Keratinocyte (primary cell): ENCODE data around the gene FAM50B.

ENCODE experiments used
- EZH2 ChIP-seq: IDR thresholded peaks from one replicate; pipeline ENCODE4 v1.6.1; 2012; ENCODE audit warnings: inconsistent platforms, mild to moderate bottlenecking, low read length, moderate library complexity
- TF ChIP-seq, protein P1 (sequence below), 3 experiments: IDR thresholded peaks in 1 of 3; conservative IDR thresholded peaks in 1 of 3; optimal IDR thresholded peaks in 1 of 3; 2 replicates in 2 of 3; 3 replicates in 1 of 3; pipeline versions ENCODE3 to v1.5.1; 2011; ENCODE audit warnings: low read length in 3 of 3, mild to moderate bottlenecking in 3 of 3, moderate library complexity in 2 of 3, control low read depth in 1 of 3, inconsistent platforms in 1 of 3; ENCODE audit not compliant: insufficient read depth in 2 of 3; ENCODE audit errors: extremely low read depth in 1 of 3

DNA sequence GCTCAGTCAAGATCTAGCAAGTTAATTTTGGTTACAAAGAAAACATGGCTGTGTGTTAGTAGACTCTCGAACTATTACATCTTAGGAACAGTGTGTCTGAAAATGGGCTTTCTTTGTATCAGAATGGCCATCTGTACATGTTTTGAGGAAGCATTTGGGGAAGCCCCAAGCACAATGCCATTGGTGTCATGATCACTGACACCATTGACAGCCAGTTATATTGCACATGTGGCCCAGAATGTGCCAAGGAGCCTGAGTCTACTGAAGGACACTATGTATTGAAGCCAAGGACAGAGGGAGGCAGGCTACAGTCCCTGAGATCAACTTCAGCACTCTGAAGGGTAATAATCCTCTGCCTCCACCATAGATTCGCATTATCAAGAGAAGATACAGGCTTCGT, 12.6 kb upstream of the FAM50B start:
- TF ChIP-seq, protein P1, sequence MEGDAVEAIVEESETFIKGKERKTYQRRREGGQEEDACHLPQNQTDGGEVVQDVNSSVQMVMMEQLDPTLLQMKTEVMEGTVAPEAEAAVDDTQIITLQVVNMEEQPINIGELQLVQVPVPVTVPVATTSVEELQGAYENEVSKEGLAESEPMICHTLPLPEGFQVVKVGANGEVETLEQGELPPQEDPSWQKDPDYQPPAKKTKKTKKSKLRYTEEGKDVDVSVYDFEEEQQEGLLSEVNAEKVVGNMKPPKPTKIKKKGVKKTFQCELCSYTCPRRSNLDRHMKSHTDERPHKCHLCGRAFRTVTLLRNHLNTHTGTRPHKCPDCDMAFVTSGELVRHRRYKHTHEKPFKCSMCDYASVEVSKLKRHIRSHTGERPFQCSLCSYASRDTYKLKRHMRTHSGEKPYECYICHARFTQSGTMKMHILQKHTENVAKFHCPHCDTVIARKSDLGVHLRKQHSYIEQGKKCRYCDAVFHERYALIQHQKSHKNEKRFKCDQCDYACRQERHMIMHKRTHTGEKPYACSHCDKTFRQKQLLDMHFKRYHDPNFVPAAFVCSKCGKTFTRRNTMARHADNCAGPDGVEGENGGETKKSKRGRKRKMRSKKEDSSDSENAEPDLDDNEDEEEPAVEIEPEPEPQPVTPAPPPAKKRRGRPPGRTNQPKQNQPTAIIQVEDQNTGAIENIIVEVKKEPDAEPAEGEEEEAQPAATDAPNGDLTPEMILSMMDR (optimal IDR thresholded peaks at IDR 0.05 in 1 of 3, IDR thresholded peaks at IDR 0.05 in 1 of 3, conservative IDR thresholded peaks at IDR 0.05 in 1 of 3; ENCODE audit: extremely low read depth in 1 of 3, insufficient read depth in 2 of 3, low read length in 3 of 3), result no peak
- no peak for TF ChIP-seq EZH2
